GM23338 (cell line): ENCODE measurements around the gene FBXW2. TPM values are rescaled to one million over a fixed set of nuclear protein-coding genes. Genes with fewer than 3 reads are reported as not detected.

Experiments used
- ATAC-seq: fragments of 200-7000 bp; cut with Tn5 transposase; 3 replicates; pipeline ENCODE4 v1.9.1; 2020
- DNase-seq: peaks from one replicate; pipeline ENCODE4 v3.0.0-alpha.2; 2015; ENCODE audit warnings: low spot score
- H2AFZ ChIP-seq: fragments of 200-600 bp; sonication (generic); 2 replicates; pipeline ENCODE4 v1.8.0; 2016; ENCODE audit warnings: antibody characterized with exemption, mild to moderate bottlenecking, moderate library complexity
- H3F3A ChIP-seq: fragments of 200-600 bp; sonication (generic); replicated peaks from 2 replicates; pipeline ENCODE4 v1.8.0; 2017; ENCODE audit warnings: antibody characterized with exemption, mixed run types, low read depth
- H3K27ac ChIP-seq: fragments of 200-600 bp; sonication (generic); 2 replicates; pipeline ENCODE4 v1.6.1; 2016; ENCODE audit warnings: low read depth
- H3K27me3 ChIP-seq: fragments of 200-600 bp; sonication (generic); 2 replicates; pipeline ENCODE4 v1.8.0; 2016; ENCODE audit warnings: mild to moderate bottlenecking, mixed run types, moderate library complexity; ENCODE audit not compliant: insufficient read depth
- H3K36me3 ChIP-seq: fragments of 200-600 bp; sonication (generic); 2 replicates; pipeline ENCODE4 v1.8.0; 2016; ENCODE audit warnings: mild to moderate bottlenecking; ENCODE audit not compliant: insufficient read depth
- H3K4me1 ChIP-seq: fragments of 200-600 bp; sonication (generic); 2 replicates; pipeline ENCODE4 v1.8.0; 2016; ENCODE audit warnings: mild to moderate bottlenecking, moderate library complexity; ENCODE audit not compliant: insufficient read depth
- H3K4me2 ChIP-seq: fragments of 200-600 bp; sonication (generic); 2 replicates; pipeline ENCODE4 v1.7.1; 2017; ENCODE audit warnings: mixed run types
- H3K4me3 ChIP-seq: fragments of 200-600 bp; sonication (generic); 2 replicates; pipeline ENCODE4 v1.6.1; 2016; ENCODE audit warnings: mixed run types
- H3K79me2 ChIP-seq: fragments of 200-600 bp; sonication (generic); replicated peaks from 2 replicates; pipeline ENCODE4 v1.8.0; 2017; ENCODE audit warnings: mild to moderate bottlenecking; ENCODE audit not compliant: insufficient read depth
- H3K9me2 ChIP-seq: fragments of 200-600 bp; sonication (generic); 2 replicates; pipeline ENCODE4 v1.8.0; 2017; ENCODE audit not compliant: insufficient read depth
- H4K20me1 ChIP-seq: fragments of 200-600 bp; sonication (generic); replicated peaks from 2 replicates; pipeline ENCODE4 v1.8.0; 2017; ENCODE audit warnings: mild to moderate bottlenecking; ENCODE audit not compliant: insufficient read depth
- H3K27ac Mint-ChIP-seq: 2 replicates; pipeline ENCODE4 v1.8.0; 2020; ENCODE audit warnings: inconsistent platforms, mild to moderate bottlenecking, moderate library complexity, mixed read lengths
- H3K27me3 Mint-ChIP-seq: 3 replicates; pipeline ENCODE4 v1.8.0; 2022; ENCODE audit warnings: low read depth, mild to moderate bottlenecking, moderate library complexity, mixed read lengths, inconsistent platforms; ENCODE audit not compliant: insufficient read depth, poor library complexity
- H3K36me3 Mint-ChIP-seq: 3 replicates; pipeline ENCODE4 v1.8.0; 2021; ENCODE audit warnings: low read depth, mild to moderate bottlenecking, inconsistent platforms, moderate library complexity, mixed read lengths
- H3K4me1 Mint-ChIP-seq: 3 replicates; pipeline ENCODE4 v1.8.0; 2020; ENCODE audit warnings: mild to moderate bottlenecking, inconsistent platforms, mixed read lengths
- H3K4me3 Mint-ChIP-seq: 3 replicates; pipeline ENCODE4 v1.8.0; 2021; ENCODE audit warnings: moderate library complexity, mild to moderate bottlenecking, inconsistent platforms, mixed read lengths
- H3K9me3 Mint-ChIP-seq: 3 replicates; pipeline ENCODE4 v1.8.0; 2020; ENCODE audit warnings: moderate library complexity, mild to moderate bottlenecking, inconsistent platforms, mixed read lengths
- CREB1 ChIP-seq: fragments of 250-450 bp; sonication (Bioruptor Pico); IDR thresholded peaks from 2 replicates; pipeline ENCODE4 v1.5.0; 2020; ENCODE audit warnings: low read depth, mild to moderate bottlenecking, moderate library complexity
- EZH2 ChIP-seq: fragments of 200-600 bp; sonication (generic); IDR thresholded peaks from one replicate; pipeline ENCODE4 v1.8.0; 2017; ENCODE audit warnings: antibody characterized with exemption, mild to moderate bottlenecking, low read depth; ENCODE audit not compliant: unreplicated experiment
- NANOG ChIP-seq: IDR thresholded peaks from 2 replicates; pipeline ENCODE4 v1.6.1; 2016; ENCODE audit warnings: antibody characterized with exemption, borderline replicate concordance
- POLR2AphosphoS5 ChIP-seq: IDR thresholded peaks from 2 replicates; pipeline ENCODE4 v1.6.1; 2016; ENCODE audit warnings: antibody characterized with exemption, low read depth
- STAT1 ChIP-seq: IDR thresholded peaks from one replicate; pipeline ENCODE4 v1.6.1; 2016; ENCODE audit warnings: antibody characterized with exemption; ENCODE audit not compliant: unreplicated experiment
- ZNF114 ChIP-seq: fragments of 250-450 bp; sonication (Bioruptor Pico); IDR thresholded peaks from 2 replicates; pipeline ENCODE4 v1.5.0; 2020; ENCODE audit warnings: mild to moderate bottlenecking, moderate library complexity
- polyA plus RNA-seq: library from polyadenylated mRNA; unstranded; fragments of >200 nt; fragmentation: Nextera tagmentation; extraction: Ambion mirVana; gene quantifications from 2 replicates; pipeline ENCODE4 v1.2.1, GENCODE V29; 2016
- total RNA-seq: library from RNA; depleted of rRNA; stranded (reverse); fragments of >200 nt; shearing (Covaris generic); gene quantifications from 2 replicates; pipeline ENCODE4 v1.2.3, GENCODE V29; 2014
- TF ChIP-seq, protein P1 (sequence below): IDR thresholded peaks from one replicate; pipeline ENCODE4 v1.6.1; 2018; ENCODE audit warnings: antibody characterized with exemption; ENCODE audit not compliant: unreplicated experiment
- TF ChIP-seq, protein P2 (sequence below), 2 experiments: fragments of 200-600 bp in 1 of 2; sonication (generic) in 1 of 2; conservative IDR thresholded peaks; 2 replicates each; pipeline versions ENCODE4 v1.5.1 to v1.6.1; 2016 to 2017; ENCODE audit warnings: antibody characterized with exemption in 2 of 2, low read depth in 2 of 2, mild to moderate bottlenecking in 2 of 2, moderate library complexity in 1 of 2
- TF ChIP-seq, protein P3 (sequence below): IDR thresholded peaks from 2 replicates; pipeline ENCODE4 v1.6.1; 2016; ENCODE audit warnings: antibody characterized with exemption

The FBXW2 gene
- total and polyA plus RNA-seq, 2 experiments from 2014 or later = 10.0 to 55.2 TPM

DNA sequence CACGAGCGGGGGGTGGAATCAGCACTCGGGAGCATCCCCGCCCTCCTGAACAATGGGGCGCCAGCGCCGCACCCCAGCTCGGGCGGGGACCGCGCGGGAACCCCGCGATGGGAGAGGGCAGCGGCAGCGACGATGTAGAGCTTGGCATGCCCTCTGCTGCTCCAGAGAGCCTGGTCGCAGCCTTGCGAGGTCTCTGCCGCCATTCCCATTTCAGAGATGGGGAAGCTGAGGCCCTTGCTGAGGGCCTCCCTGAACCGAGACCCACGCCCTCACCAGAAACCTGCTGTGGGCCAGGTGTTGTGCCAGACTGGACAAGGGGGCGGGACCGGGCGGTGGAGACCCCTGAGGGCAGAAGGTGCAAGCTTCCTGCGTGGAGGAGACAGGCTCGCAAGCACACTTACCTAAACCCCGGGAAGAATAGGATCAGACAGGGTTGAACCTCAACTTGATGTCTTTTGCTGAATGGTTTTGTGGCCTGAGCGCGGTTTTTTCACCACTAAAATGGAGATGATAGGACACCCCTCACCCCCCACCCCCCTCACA is 78.3 kb downstream of the FBXW2 start (continued):
- TF ChIP-seq, protein P1, sequence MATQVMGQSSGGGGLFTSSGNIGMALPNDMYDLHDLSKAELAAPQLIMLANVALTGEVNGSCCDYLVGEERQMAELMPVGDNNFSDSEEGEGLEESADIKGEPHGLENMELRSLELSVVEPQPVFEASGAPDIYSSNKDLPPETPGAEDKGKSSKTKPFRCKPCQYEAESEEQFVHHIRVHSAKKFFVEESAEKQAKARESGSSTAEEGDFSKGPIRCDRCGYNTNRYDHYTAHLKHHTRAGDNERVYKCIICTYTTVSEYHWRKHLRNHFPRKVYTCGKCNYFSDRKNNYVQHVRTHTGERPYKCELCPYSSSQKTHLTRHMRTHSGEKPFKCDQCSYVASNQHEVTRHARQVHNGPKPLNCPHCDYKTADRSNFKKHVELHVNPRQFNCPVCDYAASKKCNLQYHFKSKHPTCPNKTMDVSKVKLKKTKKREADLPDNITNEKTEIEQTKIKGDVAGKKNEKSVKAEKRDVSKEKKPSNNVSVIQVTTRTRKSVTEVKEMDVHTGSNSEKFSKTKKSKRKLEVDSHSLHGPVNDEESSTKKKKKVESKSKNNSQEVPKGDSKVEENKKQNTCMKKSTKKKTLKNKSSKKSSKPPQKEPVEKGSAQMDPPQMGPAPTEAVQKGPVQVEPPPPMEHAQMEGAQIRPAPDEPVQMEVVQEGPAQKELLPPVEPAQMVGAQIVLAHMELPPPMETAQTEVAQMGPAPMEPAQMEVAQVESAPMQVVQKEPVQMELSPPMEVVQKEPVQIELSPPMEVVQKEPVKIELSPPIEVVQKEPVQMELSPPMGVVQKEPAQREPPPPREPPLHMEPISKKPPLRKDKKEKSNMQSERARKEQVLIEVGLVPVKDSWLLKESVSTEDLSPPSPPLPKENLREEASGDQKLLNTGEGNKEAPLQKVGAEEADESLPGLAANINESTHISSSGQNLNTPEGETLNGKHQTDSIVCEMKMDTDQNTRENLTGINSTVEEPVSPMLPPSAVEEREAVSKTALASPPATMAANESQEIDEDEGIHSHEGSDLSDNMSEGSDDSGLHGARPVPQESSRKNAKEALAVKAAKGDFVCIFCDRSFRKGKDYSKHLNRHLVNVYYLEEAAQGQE = no peak
- TF ChIP-seq, protein P2, sequence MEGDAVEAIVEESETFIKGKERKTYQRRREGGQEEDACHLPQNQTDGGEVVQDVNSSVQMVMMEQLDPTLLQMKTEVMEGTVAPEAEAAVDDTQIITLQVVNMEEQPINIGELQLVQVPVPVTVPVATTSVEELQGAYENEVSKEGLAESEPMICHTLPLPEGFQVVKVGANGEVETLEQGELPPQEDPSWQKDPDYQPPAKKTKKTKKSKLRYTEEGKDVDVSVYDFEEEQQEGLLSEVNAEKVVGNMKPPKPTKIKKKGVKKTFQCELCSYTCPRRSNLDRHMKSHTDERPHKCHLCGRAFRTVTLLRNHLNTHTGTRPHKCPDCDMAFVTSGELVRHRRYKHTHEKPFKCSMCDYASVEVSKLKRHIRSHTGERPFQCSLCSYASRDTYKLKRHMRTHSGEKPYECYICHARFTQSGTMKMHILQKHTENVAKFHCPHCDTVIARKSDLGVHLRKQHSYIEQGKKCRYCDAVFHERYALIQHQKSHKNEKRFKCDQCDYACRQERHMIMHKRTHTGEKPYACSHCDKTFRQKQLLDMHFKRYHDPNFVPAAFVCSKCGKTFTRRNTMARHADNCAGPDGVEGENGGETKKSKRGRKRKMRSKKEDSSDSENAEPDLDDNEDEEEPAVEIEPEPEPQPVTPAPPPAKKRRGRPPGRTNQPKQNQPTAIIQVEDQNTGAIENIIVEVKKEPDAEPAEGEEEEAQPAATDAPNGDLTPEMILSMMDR (conservative IDR thresholded peaks at IDR 0.05; ENCODE audit: low read depth in 2 of 2) = no peak
- TF ChIP-seq CREB1 (CRISPR knock-in tag) (no peak), ZNF114 (no peak), POLR2AphosphoS5 (no peak), NANOG (no peak)
- TF ChIP-seq, protein P3, sequence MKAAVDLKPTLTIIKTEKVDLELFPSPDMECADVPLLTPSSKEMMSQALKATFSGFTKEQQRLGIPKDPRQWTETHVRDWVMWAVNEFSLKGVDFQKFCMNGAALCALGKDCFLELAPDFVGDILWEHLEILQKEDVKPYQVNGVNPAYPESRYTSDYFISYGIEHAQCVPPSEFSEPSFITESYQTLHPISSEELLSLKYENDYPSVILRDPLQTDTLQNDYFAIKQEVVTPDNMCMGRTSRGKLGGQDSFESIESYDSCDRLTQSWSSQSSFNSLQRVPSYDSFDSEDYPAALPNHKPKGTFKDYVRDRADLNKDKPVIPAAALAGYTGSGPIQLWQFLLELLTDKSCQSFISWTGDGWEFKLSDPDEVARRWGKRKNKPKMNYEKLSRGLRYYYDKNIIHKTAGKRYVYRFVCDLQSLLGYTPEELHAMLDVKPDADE = no peak

DNA sequence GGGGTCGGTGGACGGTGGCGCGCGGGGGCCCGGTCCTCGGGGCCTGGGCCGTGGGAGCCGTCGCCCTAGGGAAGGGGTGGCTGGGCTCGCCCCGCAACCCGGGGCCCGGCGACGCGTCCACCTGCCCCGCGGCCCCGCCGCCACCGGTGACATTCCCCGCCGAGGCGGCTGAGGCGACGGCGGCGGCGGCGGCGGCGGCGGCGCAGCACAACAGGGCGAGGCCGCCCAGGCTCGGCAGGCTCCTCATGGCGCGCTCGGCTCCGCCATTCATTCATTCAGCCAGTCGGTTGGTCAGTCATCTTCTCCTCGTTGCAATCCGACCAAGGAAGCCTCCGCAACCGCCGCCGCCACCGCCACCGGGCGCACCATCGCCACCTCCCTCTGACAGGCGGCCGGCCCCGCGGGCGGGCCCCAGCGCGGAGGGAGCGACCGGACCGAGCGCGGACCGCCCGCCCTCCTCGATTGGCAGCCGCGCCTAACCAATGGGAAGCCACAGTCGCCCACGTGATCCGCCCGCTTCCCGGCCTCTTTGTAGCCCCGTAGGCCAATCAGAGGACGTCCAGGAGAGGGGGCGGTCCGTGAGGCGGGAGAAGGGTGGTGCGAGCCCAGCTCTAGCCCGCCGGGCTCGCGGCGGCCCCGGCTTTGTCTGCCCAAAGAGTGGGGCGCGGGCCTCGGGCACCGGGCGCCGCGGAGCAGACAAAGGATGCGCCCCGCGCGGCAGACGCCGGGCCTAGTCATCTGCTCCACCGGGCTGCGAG is 78.9 kb downstream of the FBXW2 start, which contains the start of gene MEGF9:
Gene MEGF9 (minus strand): TSS at position 383 of the 758 bp plus-strand sequence. CDS start 112 bp downstream, at position 271.
- H3K36me3 Mint-ChIP-seq = no peaks in the 10 kb centered on the region
- Histone ChIP-seq H3K4me3 (peak within 1 kb of the TSS; percentile 84), H3K4me1 (peaks cover 10% of the 10 kb centered on the region), H3K27ac (no peak within 1 kb of the TSS), H3K79me2 (no peaks in the 10 kb centered on the region), H3K27me3 (peaks cover 29% of the 10 kb centered on the region), H3K36me3 (no peaks in the 10 kb centered on the region), H3K9me2 (no peaks in the 10 kb centered on the region), H3K4me2 (peak within 1 kb of the TSS; percentile 91), H2AFZ (peak within 1 kb of the TSS; percentile 99), H3F3A (0 out of 2 replicates have a peak, but pooled peaks cover 4% of the 10 kb centered on the region), H4K20me1 (peaks cover 9% of the 10 kb centered on the region)
- no peaks in the 10 kb centered on the region for H3K9me3 Mint-ChIP-seq
- peak within 1 kb of the TSS; percentile 39; the same call in 1 of the 2 replicates for H3K27ac Mint-ChIP-seq
- peaks cover 20% of the 10 kb centered on the region for H3K4me1 Mint-ChIP-seq
- H3K4me3 Mint-ChIP-seq = peak within 1 kb of the TSS; percentile 82
- H3K27me3 Mint-ChIP-seq = peaks cover 24% of the 10 kb centered on the region
- ATAC-seq (peak; percentile 92), DNase-seq (peak; percentile 99)
- TF ChIP-seq, protein P3 = no peak
- no peak for TF ChIP-seq EZH2
- no peak for TF ChIP-seq STAT1
- peak; percentile 74 for TF ChIP-seq POLR2AphosphoS5
